T-cell (primary cell): Measurements from ENCODE around the gene MTHFR. TPM values are rescaled to one million over a fixed set of nuclear protein-coding genes. Genes with fewer than 3 reads are reported as not detected.

Source experiments
- ATAC-seq, 4 experiments: fragments of 200-7000 bp in 3 of 4; fragments of 150-1000 bp in 1 of 4; cut with Tn5 transposase; replicated peaks in 1 of 4; 1 replicate in 3 of 4; 2 replicates in 1 of 4; pipeline ENCODE4 v1.10.0; 2021; ENCODE audit warnings: moderate library complexity in 3 of 4, mild to moderate bottlenecking in 2 of 4, moderate number of reproducible peaks in 1 of 4
- CTCF ChIA-PET, 2 donors: fragments of 300-600 bp; sonication (Branson Sonifier 250); formaldehyde crosslinking; loops; one replicate each; lab custom pipeline; 2022; ENCODE audit warnings: antibody characterized with exemption in 2 of 2; lab: Charles Lee
- POLR2A ChIA-PET, 2 donors: fragments of 300-600 bp; sonication (Branson Sonifier 250); formaldehyde crosslinking; loops; one replicate each; lab custom pipeline; 2022; ENCODE audit warnings: antibody characterized with exemption in 2 of 2; lab: Charles Lee
- DNase-seq, 35 experiments: peaks; one replicate each; pipeline versions ENCODE4 v3.0.0 to v3.0.0-alpha.2; 2013 to 2023
- H3K27ac ChIP-seq: one replicate; pipeline ENCODE4 v1.5.1; 2013; ENCODE audit warnings: low read length
- H3K27me3 ChIP-seq, 2 experiments: replicated peaks in 1 of 2; 1 replicate in 1 of 2; 2 replicates in 1 of 2; pipeline versions ENCODE4 v1.6.1 to v1.7.0; 2013; ENCODE audit warnings: low read length in 1 of 2, mixed read lengths in 1 of 2; ENCODE audit not compliant: control insufficient read depth in 2 of 2, insufficient read depth in 2 of 2; ENCODE audit errors: extremely low read depth in 1 of 2
- H3K36me3 ChIP-seq, 2 donors: 1 replicate in 1 of 2; 2 replicates in 1 of 2; pipeline versions ENCODE4 v1.6.1 to v1.7.0; 2013; ENCODE audit warnings: low read length in 1 of 2; ENCODE audit not compliant: control insufficient read depth in 2 of 2, insufficient read depth in 1 of 2; ENCODE audit errors: extremely low read depth in 1 of 2
- H3K4me1 ChIP-seq, 2 experiments: 1 replicate in 1 of 2; 2 replicates in 1 of 2; pipeline versions ENCODE4 v1.6.1 to v1.7.0; 2013; ENCODE audit warnings: low read length in 2 of 2, mixed read lengths in 1 of 2; ENCODE audit not compliant: insufficient read depth in 2 of 2, control insufficient read depth in 1 of 2; ENCODE audit errors: extremely low read depth in 1 of 2
- H3K4me3 ChIP-seq, 2 donors: 1 replicate in 1 of 2; 2 replicates in 1 of 2; pipeline versions ENCODE4 v1.5.1 to v1.7.0; 2013; ENCODE audit warnings: mild to moderate bottlenecking in 2 of 2, low read length in 1 of 2, moderate library complexity in 1 of 2; ENCODE audit not compliant: control insufficient read depth in 1 of 2; ENCODE audit errors: extremely low read depth in 1 of 2
- H3K9me3 ChIP-seq: 2 replicates; pipeline ENCODE4 v1.7.0; 2013
- H3K27ac Mint-ChIP-seq, 2 donors: one replicate each; pipeline ENCODE4 v1.8.0; 2020 to 2021; ENCODE audit warnings: mild to moderate bottlenecking in 2 of 2, mixed read lengths in 2 of 2
- H3K27me3 Mint-ChIP-seq, 2 donors: one replicate each; pipeline ENCODE4 v1.8.0; 2021 to 2022; ENCODE audit warnings: mixed read lengths in 2 of 2
- H3K36me3 Mint-ChIP-seq: one replicate; pipeline ENCODE4 v1.8.0; 2021; ENCODE audit warnings: mixed read lengths
- H3K4me1 Mint-ChIP-seq, 3 donors: one replicate each; pipeline ENCODE4 v1.8.0; 2020 to 2022; ENCODE audit warnings: mixed read lengths in 3 of 3, mild to moderate bottlenecking in 1 of 3
- H3K4me3 Mint-ChIP-seq, 3 donors: one replicate each; pipeline ENCODE4 v1.8.0; 2020 to 2022; ENCODE audit warnings: mild to moderate bottlenecking in 3 of 3, mixed read lengths in 3 of 3, moderate library complexity in 3 of 3
- H3K9me3 Mint-ChIP-seq, 3 donors: one replicate each; pipeline ENCODE4 v1.8.0; 2020 to 2022; ENCODE audit warnings: mixed read lengths in 3 of 3
- WGBS: methylation state at CpG from one replicate; pipeline ENCODE4 v1.1.5; 2013; ENCODE audit warnings: missing lambda C conversion rate; ENCODE audit not compliant: insufficient coverage; 5-methylcytosine and 5-hydroxymethylcytosine counted together
- total RNA-seq, 35 experiments: library from RNA in 6 of 35; stranded (reverse) in 6 of 35; fragments of 120-200 nt in 1 of 35; gene quantifications; one replicate each; pipeline versions ENCODE4 v1.2.1 to v1.2.4 and lab custom pipeline; 2013 to 2026

The MTHFR gene
- total RNA-seq, 5 donors from 2014 or later (not counting 1 experiment from before 2014, with no cell fraction given): 40.2 to 62.2 (median 48.2) TPM

- Mint-ChIP-seq H3K9me3 (no peaks in the 10 kb centered on the region), H3K27ac (peak overlapping the region in 1 of 2 donors; percentile 34), H3K4me3 (no peak overlapping the region), H3K36me3 (peaks cover 15% of the 10 kb centered on the region), H3K27me3 (no peaks in the 10 kb centered on the region), H3K4me1 (peaks cover 0 to 9% (median 4%) of the 10 kb centered on the region in 3 donors)
- 71% methylated on average over 6 of the region's 13 CpGs for WGBS
- POLR2A ChIA-PET: no interaction called here
- H3K36me3 ChIP-seq: peaks cover 6 to 35% of the 10 kb centered on the region in 2 donors
- CTCF ChIA-PET: no interaction called here
- peaks cover 0 to 11% of the 10 kb centered on the region in 2 experiments for H3K4me1 ChIP-seq
- H3K27ac ChIP-seq: no peak overlapping the region
- DNase-seq (no peak), ATAC-seq (no peak)
- H3K9me3 ChIP-seq: no peaks in the 10 kb centered on the region
- no peaks in the 10 kb centered on the region for H3K27me3 ChIP-seq
- H3K4me3 ChIP-seq: no peak overlapping the region
Measured at GRCh38 chr1:11789126-11790067, 16.4 kb downstream of the MTHFR start.

- no peak for DNase-seq
- POLR2A ChIA-PET: no interaction called here
- Histone ChIP-seq H3K4me3 (no peak overlapping the region), H3K9me3 (no peaks in the 10 kb centered on the region), H3K27ac (no peak overlapping the region), H3K4me1 (peaks cover 0 to 13% of the 10 kb centered on the region in 2 experiments), H3K36me3 (peaks cover 0 to 27% of the 10 kb centered on the region in 2 donors), H3K27me3 (no peaks in the 10 kb centered on the region)
- Mint-ChIP-seq H3K4me1 (peaks cover 0 to 9% (median 7%) of the 10 kb centered on the region in 3 donors), H3K9me3 (no peaks in the 10 kb centered on the region), H3K4me3 (no peak overlapping the region), H3K27ac (no peak overlapping the region), H3K27me3 (no peaks in the 10 kb centered on the region), H3K36me3 (peaks cover 13% of the 10 kb centered on the region)
- ATAC-seq: no peak
- CTCF ChIA-PET: no interaction called here
- WGBS: 92% methylated on average over 13 of the region's 14 CpGs
Measured at GRCh38 chr1:11788549-11789053, 17.2 kb downstream of the MTHFR start.

DNA sequence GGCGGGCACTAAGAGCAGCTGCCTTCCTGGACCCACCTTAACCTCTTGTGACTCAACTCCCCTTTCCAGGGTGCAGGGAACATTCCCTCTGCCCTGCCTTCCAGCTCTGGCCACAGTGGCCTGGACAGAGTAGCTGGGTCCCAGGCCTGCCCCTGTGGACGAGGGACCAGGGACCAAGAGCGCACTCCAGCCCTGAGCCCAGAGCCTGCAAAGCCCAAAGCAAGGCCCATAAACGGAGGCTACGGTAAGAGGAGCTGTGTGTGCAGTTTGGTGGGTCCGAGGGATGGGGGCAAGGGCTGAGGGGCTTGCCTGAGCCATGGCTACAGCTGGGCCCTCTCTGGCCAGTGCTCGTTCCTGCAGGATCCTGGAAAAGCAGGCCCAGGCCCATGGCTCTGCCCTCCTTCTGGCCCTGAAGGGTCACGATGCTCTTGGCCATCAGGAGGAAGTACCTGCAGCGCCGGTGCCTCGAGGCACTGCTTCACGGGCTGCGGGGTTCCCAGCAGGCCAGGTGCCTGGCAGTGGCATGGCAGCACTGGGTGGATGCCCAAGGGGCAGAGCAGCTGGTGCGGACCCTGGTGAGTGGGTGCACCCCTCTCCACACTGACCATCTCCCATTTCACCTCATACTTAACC, 17.8 kb downstream of the MTHFR start:
- ChIA-PET CTCF (interaction anchor here in 1 of 2 donors (0.5 to 0.6 kb wide), 2 partner anchors 120 to 776 kb away, joined by 3 to 8 read pairs; partner anchors contain the start of gene TARDBP), POLR2A (interaction anchor here in 1 of 2 donors (0.7 kb wide), 1 partner anchor 80 kb away, joined by 3 read pairs; no protein-coding TSS in a partner anchor)
- Histone ChIP-seq H3K27ac (no peak overlapping the region), H3K4me3 (no peak overlapping the region), H3K4me1 (peaks cover 0 to 13% of the 10 kb centered on the region in 2 experiments), H3K36me3 (peaks cover 0 to 23% of the 10 kb centered on the region in 2 donors), H3K9me3 (no peaks in the 10 kb centered on the region), H3K27me3 (no peaks in the 10 kb centered on the region)
- peaks cover 13% of the 10 kb centered on the region for H3K36me3 Mint-ChIP-seq
- no peaks in the 10 kb centered on the region for H3K9me3 Mint-ChIP-seq
- no peak overlapping the region for H3K27ac Mint-ChIP-seq
- no peak overlapping the region for H3K4me3 Mint-ChIP-seq
- peaks cover 0 to 9% (median 9%) of the 10 kb centered on the region in 3 donors for H3K4me1 Mint-ChIP-seq
- no peaks in the 10 kb centered on the region for H3K27me3 Mint-ChIP-seq
- ATAC-seq (no peak), DNase-seq (no peak)
- 90% methylated on average over 14 of the region's 14 CpGs for WGBS

GRCh38 chr1:11787251-11787803, 18.4 kb downstream of the MTHFR start:
- Histone ChIP-seq H3K4me3 (no peak overlapping the region), H3K36me3 (peaks cover 0 to 17% of the 10 kb centered on the region in 2 donors), H3K4me1 (peaks cover 0 to 13% of the 10 kb centered on the region in 2 experiments), H3K27me3 (no peaks in the 10 kb centered on the region), H3K27ac (no peak overlapping the region), H3K9me3 (no peaks in the 10 kb centered on the region)
- H3K4me3 Mint-ChIP-seq: no peak overlapping the region
- H3K36me3 Mint-ChIP-seq: peaks cover 13% of the 10 kb centered on the region
- 79% methylated on average over 10 of the region's 16 CpGs for WGBS
- ATAC-seq: no peak
- DNase-seq: no peak
- H3K9me3 Mint-ChIP-seq: no peaks in the 10 kb centered on the region
- peaks cover 0 to 9% (median 9%) of the 10 kb centered on the region in 3 donors for H3K4me1 Mint-ChIP-seq
- no peak overlapping the region for H3K27ac Mint-ChIP-seq
- H3K27me3 Mint-ChIP-seq: no peaks in the 10 kb centered on the region
- CTCF ChIA-PET: interaction anchor here in 1 of 2 donors (0.5 to 0.6 kb wide), 2 partner anchors 120 to 775 kb away, joined by 3 to 8 read pairs; partner anchors contain the start of gene TARDBP
- POLR2A ChIA-PET: interaction anchor here in 1 of 2 donors (0.7 kb wide), 1 partner anchor 80 kb away, joined by 3 read pairs; no protein-coding TSS in a partner anchor

DNA sequence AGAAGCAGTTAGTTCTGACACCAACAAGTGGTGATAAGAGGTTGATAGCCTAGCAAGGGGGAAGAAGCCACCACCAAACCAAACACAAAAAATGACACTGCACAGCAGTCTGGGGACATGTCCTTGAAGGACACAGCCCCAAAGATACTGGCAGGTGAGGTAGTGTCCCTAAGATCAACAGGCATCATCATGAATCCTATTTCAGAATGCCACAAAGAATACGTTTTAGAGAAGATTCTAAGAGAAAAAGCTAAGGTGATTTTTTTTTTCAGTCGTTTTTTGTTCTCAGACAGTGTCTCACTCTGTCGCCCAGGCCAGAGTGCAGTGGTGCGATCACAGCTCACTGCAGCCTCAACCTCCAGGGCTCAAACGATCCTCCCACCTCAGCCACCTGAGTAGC, 19.6 kb downstream of the MTHFR start:
- POLR2A ChIA-PET: no interaction called here
- H3K4me3 ChIP-seq: no peak overlapping the region
- DNase-seq (no peak), ATAC-seq (no peak)
- H3K36me3 Mint-ChIP-seq: peaks cover 4% of the 10 kb centered on the region
- no peaks in the 10 kb centered on the region for H3K27me3 Mint-ChIP-seq
- H3K27ac Mint-ChIP-seq: no peak overlapping the region
- no peaks in the 10 kb centered on the region for H3K9me3 ChIP-seq
- CTCF ChIA-PET: interaction anchor here in 1 of 2 donors (0.6 kb wide), 1 partner anchor 251 kb away, joined by 3 read pairs; no protein-coding TSS in a partner anchor
- no peaks in the 10 kb centered on the region for H3K27me3 ChIP-seq
- no peak overlapping the region for H3K4me3 Mint-ChIP-seq
- peaks cover 0 to 9% (median 9%) of the 10 kb centered on the region in 3 donors for H3K4me1 Mint-ChIP-seq
- no CpG with 5 or more reads among the region's 5 CpGs for WGBS
- peaks cover 0 to 7% of the 10 kb centered on the region in 2 donors for H3K36me3 ChIP-seq
- no peaks in the 10 kb centered on the region for H3K9me3 Mint-ChIP-seq
- H3K27ac ChIP-seq: no peak overlapping the region
- peaks cover 0 to 13% of the 10 kb centered on the region in 2 experiments for H3K4me1 ChIP-seq
